Measurements from ENCODE around the gene GOLGA1. TPM values are rescaled to one million over a fixed set of nuclear protein-coding genes. Genes with fewer than 3 reads are reported as not detected.

GOLGA1 gene
- total and polyA plus RNA-seq, 9 of the 15 experiments (the other 6 are each of a cell fraction or from before 2014, with no cell fraction given) = 2.9 to 15.9 (median 8.5) TPM

GRCh38 chr9:124940894-124941678 lies at the start of gene GOLGA1 (continued):
- TF ChIP-seq ZNF511 (CRISPR knock-in tag; IDR thresholded peaks at IDR 0.05) (peak; percentile 69; the same call in 1 of the 2 replicates), ETV6 (IDR thresholded peaks at IDR 0.05; ENCODE audit: borderline replicate concordance in 1 of 2, low read depth in 2 of 2, low read length in 1 of 2) (no peak), ETV6 (CRISPR knock-in tag; IDR thresholded peaks at IDR 0.05; ENCODE audit: borderline replicate concordance) (no peak), POLR3A (IDR thresholded peaks at IDR 0.05; ENCODE audit: borderline replicate concordance, extremely low read depth, insufficient read depth, insufficient read length) (no peak), GTF2A2 (tag; IDR thresholded peaks at IDR 0.05) (no peak), HMBOX1 (IDR thresholded peaks at IDR 0.05) (no peak), HDAC8 (tag; IDR thresholded peaks at IDR 0.05) (no peak), RBM22 (IDR thresholded peaks at IDR 0.05; ENCODE audit: low read depth, low read length, poor library complexity, severe bottlenecking) (peak; percentile 75), TAF1 (IDR thresholded peaks at IDR 0.05; ENCODE audit: control insufficient read depth, extremely low read depth, insufficient read depth, low read length, severe bottlenecking) (peak; percentile 82), CLOCK (CRISPR knock-in tag; IDR thresholded peaks at IDR 0.05; ENCODE audit: borderline replicate concordance) (no peak), AFF4 (CRISPR knock-in tag; IDR thresholded peaks at IDR 0.05) (no peak), ZNF740 (CRISPR knock-in tag; IDR thresholded peaks at IDR 0.05) (peak; percentile 78; the same call in 1 of the 2 replicates), ZNF740 (tag; IDR thresholded peaks at IDR 0.05) (peak in 1 of 2 experiments; percentile 62; a peak in 1 of 4 replicates), TFAP4 (CRISPR knock-in tag; IDR thresholded peaks at IDR 0.05; ENCODE audit: borderline replicate concordance) (peak; percentile 92), SOX6 (IDR thresholded peaks at IDR 0.05) (peak; percentile 20; the same call in 1 of the 2 replicates)
